NCI-H2107 treated with DMSO at 0.1 percent for 48 hours (cell line): ENCODE data around the gene MEGF9.
"Not testable (repeated sequence)": the region's sequence is repeated elsewhere in the genome, so short reads cannot be mapped to it uniquely, and the experiment has no call there.

ENCODE experiments used
- DNase-seq: peaks from one replicate; lab custom pipeline; 2025; ENCODE audit not compliant: unreplicated experiment; lab: John Stamatoyannopoulos, UW

Gene MEGF9

DNA sequence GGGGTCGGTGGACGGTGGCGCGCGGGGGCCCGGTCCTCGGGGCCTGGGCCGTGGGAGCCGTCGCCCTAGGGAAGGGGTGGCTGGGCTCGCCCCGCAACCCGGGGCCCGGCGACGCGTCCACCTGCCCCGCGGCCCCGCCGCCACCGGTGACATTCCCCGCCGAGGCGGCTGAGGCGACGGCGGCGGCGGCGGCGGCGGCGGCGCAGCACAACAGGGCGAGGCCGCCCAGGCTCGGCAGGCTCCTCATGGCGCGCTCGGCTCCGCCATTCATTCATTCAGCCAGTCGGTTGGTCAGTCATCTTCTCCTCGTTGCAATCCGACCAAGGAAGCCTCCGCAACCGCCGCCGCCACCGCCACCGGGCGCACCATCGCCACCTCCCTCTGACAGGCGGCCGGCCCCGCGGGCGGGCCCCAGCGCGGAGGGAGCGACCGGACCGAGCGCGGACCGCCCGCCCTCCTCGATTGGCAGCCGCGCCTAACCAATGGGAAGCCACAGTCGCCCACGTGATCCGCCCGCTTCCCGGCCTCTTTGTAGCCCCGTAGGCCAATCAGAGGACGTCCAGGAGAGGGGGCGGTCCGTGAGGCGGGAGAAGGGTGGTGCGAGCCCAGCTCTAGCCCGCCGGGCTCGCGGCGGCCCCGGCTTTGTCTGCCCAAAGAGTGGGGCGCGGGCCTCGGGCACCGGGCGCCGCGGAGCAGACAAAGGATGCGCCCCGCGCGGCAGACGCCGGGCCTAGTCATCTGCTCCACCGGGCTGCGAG lies at the start of gene MEGF9:
TSS of gene MEGF9 (minus strand) at position 383 of the 758 bp plus-strand sequence. CDS start at position 271, 112 bp downstream.
- peak; percentile 93 for DNase-seq

DNA sequence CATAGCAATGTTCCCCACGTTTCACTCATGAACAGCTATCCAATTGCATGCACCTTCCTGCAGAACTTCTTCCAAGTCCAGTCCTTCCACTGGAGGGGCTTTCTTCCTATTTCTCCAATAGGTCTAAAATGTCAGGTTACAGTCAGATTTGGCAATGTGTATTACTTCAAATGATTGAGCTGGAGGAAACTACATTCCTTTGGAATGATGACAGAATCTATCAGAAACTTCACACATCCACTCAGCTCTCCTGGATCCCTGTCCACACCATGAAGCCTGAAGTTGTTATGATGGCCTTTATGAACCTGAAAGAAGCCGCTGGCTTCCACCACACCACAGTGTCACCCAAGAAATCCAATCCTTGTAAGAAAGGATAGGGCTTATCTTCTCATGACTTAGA lies 46.7 kb upstream of the MEGF9 start:
- DNase-seq = no peak

- DNase-seq = no peak
Observed at GRCh38 chr9:120759755-120760400, 45.6 kb upstream of the MEGF9 start.

GRCh38 chr9:120758544-120758943 lies 44.3 kb upstream of the MEGF9 start:
- DNase-seq = no peak

- DNase-seq = no peak
Observed at GRCh38 chr9:120757026-120757913, 43.0 kb upstream of the MEGF9 start.

DNA sequence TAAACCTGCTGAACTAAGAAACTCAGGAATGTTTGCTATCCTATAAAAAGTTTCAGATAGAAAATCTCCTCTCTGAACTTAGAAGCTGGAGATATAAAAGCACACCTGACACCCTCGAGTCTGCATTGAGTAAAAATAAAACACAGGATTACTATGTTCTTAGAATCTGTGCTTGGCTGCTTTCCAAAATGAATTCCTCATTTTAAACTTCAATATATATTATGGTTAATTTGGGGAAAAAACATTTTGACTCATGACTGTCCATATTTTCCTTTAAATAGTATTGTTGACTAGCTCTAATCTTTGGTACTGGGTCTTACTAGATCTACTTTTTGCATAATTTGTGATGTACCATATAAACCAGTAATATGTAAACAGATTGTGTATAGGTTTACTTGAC lies 42.3 kb upstream of the MEGF9 start:
- DNase-seq = no peak

- peak; percentile 4 for DNase-seq
Observed at GRCh38 chr9:120755810-120756434, 41.7 kb upstream of the MEGF9 start.

DNA sequence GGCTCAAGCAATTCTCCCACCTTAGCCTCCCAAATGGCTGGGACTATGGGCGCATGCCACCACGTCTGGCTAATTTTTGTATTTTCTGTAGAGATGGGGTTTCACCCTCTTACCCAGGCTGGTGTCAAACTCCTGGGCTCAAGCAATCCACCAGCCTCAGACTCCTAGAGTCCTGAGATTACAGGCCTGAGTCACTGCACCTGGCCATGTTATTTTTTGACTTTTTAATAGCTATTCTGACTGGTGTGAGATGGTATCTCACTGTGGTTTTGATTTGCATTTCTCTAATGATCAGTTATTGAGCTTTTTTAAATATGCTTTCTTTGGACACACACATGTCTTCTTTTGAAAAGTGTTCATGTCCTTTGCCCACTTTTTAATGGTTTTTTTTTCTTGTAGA lies 40.8 kb upstream of the MEGF9 start:
- DNase-seq = no peak

DNA sequence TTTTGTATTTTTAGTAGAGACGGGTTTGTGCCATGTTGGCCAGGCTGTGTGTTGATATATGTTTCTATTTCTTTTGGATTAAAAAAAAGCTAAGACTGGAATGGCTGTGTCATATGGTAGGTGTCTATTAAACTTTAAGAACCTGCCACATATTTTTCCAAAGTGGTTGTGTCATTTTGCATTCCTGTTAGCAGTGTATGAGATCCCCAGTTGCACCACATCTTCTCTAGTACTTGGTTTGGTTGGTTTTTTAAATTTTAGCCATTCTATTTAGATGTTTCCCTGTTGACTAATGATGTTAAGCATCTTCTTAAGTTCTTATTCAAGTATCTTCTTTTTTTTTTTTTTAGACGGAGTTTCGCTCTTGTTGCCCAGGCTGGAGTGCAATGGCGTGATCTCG lies 36.2 kb upstream of the MEGF9 start:
- no peak for DNase-seq

GRCh38 chr9:120746366-120746765 lies 32.1 kb upstream of the MEGF9 start:
- DNase-seq = not testable (repeated sequence)

- no peak for DNase-seq
Observed at GRCh38 chr9:120745278-120745677, 31.0 kb upstream of the MEGF9 start.

DNA sequence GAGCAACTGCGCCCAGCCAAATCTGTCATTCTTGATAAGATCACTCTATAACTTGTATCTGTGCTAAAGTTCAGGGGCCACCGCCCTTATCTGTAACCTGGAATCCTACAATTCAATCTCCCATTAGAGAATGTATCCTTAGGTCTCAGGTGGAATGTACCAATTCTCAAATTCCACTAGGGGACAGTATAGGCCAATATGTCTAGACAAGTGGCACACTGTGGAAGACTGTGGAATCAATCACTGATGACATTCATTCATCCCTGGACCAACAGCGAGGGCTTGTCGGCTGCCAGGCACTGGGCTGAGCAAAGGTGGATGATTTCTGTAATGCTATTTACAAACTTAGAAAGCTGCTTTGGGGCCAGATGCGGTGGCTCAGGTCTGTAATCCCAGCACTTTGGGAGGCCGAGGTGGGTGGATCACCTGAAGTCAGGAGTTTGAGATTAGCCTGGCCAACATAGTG lies 28.7 kb upstream of the MEGF9 start:
- peak; percentile 2 for DNase-seq

GRCh38 chr9:120741701-120742100 lies 27.4 kb upstream of the MEGF9 start:
- DNase-seq = no peak

DNA sequence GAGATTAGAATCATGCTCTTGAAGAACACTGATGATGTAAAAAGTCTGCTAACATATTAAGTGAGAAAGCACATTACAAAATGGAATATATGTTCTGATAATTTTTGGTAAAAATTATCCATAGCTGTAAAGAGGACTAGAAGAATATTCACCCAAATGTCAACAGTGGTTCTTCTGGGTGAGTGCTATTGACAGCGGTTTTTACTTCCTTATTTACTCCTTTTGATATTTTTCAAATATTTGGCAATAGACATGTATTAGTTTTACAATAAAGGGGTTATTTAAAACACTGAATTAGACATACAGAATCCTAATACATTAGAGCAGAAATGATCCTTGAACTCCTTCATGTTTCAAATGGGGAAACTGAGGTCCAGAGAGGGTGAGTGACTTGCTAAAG lies 26.9 kb upstream of the MEGF9 start:
- no peak for DNase-seq

DNA sequence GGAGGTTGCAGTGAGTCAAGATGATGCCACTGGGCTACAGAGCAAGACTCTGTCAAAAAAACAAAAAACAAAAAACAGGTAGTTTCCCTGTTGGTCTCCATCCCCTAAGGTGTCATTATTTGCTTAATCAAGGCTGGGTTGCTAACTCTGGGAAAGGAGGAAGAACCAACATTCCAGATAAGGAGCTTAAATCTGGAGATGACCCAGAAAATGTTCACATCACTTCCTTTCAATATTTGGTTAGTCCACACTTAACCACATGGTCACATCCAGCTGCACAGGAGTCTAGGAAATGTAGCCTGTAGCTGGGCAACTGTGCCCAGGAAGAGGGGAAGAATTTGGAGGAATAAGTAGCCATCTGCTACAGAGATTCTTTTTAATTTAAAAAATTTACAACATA lies 25.9 kb upstream of the MEGF9 start:
- no peak for DNase-seq

DNA sequence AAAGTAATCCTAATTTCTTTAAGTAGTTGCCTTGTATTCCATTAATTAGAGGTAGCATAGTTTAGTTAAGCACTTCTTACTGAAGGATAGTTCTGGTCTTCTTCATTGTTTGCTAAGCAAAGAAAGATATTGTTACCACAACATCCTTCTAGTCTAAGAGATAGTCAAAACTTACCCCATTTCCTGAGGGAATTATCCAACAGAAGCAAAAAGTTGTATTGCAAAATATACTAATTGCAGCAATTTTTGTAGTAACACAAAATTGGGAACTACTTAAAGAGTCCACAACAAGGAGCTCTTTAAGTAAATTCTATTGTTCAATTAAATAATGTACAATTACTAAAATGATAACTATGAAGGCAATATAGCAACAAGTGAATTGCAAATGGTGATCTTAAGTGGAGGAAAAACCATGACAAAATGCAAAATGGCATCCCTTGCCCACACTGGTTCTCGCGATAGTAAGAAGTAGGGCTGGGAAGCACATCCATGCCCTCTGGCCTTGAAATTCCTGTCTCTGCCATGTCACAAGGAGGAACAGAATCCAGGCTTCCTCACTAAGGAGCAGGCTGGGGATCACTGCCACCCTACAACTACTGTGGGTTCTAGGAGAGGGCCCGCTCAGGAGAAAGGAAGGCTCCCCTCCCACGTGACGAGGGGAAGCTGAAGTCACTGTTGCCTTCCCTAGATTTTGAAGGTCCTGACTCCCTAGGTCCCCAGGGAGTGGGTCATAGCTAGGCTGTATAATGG lies 23.3 kb upstream of the MEGF9 start:
- no peak for DNase-seq

DNA sequence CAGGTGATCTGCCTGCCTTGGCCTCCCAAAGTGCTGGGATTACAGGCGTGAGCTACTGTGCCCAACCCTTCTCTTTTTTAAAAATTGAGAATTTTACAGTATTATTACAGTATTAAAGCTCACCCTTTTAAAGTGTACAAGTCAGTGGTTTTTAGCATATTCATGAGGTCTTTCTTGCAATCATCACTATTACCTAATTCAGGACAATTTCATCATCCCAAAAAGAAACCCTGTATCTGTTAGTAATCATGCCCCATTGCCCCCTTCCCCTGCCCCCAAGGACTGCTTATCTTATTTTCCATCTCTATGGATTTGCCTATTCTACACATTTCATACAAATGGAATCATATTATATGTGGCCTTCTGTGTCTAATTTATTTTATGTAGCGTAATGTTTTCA lies 22.6 kb upstream of the MEGF9 start:
- DNase-seq = no peak

DNA sequence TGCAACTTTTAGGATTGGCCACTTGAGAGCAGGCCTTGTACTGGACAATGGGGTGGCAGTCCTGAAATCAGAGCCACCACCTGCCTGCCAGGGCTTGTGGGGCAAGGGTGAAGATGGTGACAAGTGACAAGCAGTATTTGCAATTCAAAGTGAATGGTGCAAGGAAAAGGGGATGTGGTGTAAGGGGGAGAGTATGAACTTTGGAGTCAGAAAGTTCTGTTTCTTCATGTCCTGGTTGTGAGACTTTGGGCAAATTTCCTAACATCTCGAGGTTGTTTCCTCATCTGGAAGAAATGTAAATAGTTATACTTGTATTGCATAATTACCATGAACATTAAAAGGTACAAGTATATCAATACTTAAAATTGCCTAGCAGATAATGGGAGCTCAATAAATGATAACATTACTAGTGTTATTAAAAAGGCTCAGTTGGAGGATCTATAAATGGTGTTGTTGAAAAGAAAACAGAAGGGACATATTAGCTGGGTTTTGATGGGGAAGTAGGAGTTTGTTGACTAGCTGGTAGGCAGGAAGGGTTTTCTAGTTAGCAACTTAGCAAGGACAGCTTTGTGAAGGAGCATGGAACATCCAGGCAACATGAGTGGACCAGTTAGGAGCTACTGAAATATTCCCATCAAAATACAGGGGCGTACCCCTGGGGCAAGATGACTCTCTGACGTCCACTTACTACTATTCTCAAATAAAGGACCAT lies 21.3 kb upstream of the MEGF9 start:
- no peak for DNase-seq

DNA sequence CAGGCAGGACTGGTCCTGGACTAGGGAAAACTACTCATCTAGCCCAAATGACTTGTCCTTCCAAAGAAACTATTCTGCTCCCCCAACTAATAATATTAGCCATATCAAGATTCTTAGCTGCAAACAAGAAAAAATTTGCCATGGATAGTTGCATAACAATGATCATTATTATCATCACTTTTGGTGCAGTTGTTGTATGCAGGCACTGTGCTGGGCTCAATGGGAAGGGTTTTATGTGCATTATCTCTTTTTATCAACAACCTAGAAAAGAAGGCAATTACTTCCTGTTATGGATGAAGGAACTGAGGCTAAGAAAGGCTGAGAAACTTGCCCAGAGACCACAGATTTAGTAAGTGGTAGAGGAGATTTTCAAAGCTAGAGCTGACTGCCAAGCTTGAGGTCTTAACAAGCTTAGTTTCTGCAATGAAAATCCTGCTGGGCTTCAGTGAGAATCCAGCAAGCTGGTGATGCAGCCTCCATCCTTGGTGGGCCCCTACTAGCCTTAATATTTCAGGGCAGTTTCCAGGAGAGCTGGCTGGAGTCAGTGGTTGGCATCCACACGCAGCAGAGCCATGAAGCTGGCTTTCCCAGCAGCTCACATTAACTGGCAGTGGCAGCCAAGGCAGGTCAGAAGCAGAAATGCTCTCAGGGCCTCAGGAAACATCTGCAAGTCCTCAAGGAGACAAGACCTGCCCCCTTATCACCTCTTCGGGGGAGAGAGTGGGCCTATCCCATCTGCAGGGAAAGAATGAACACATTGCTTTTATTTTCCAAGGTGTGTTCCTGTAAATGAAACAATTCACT lies 20.5 kb upstream of the MEGF9 start:
- no peak for DNase-seq
